Mesendoderm (in vitro differentiated cells): ENCODE data around the gene CRABP2.

Experiments used
- DNase-seq: peaks from one replicate; pipeline ENCODE4 v3.0.0; 2013
- H2AK5ac ChIP-seq: 2 replicates; pipeline ENCODE4 v1.6.1; 2013; ENCODE audit warnings: low read length, inconsistent platforms
- H2BK120ac ChIP-seq: 2 replicates; pipeline ENCODE4 v1.6.1; 2013; ENCODE audit warnings: low read depth, mild to moderate bottlenecking, low read length, moderate library complexity, mixed read lengths
- H2BK15ac ChIP-seq: replicated peaks from 2 replicates; pipeline ENCODE4 v1.6.1; 2013; ENCODE audit warnings: low read depth, mild to moderate bottlenecking, moderate library complexity
- H2BK5ac ChIP-seq: 2 replicates; pipeline ENCODE4 v1.6.1; 2013; ENCODE audit warnings: low read length, inconsistent platforms
- H3K18ac ChIP-seq: 2 replicates; pipeline ENCODE4 v1.6.1; 2013; ENCODE audit warnings: mild to moderate bottlenecking, low read length, mixed read lengths
- H3K23ac ChIP-seq: one replicate; pipeline ENCODE4 v1.6.1; 2013; ENCODE audit warnings: low read length
- H3K27ac ChIP-seq: 2 replicates; pipeline ENCODE4 v1.5.1; 2013; ENCODE audit warnings: low read depth, mild to moderate bottlenecking, inconsistent platforms, low read length, moderate library complexity
- H3K27me3 ChIP-seq: 2 replicates; pipeline ENCODE4 v1.6.1; 2013; ENCODE audit warnings: low read length, control low read depth, mild to moderate bottlenecking, inconsistent platforms; ENCODE audit not compliant: insufficient read depth, poor library complexity
- H3K36me3 ChIP-seq: 2 replicates; pipeline ENCODE4 v1.6.1; 2013; ENCODE audit warnings: low read length, inconsistent platforms; ENCODE audit not compliant: control insufficient read depth, insufficient read depth
- H3K4ac ChIP-seq: one replicate; pipeline ENCODE4 v1.6.1; 2013; ENCODE audit warnings: low read depth, mild to moderate bottlenecking, low read length, moderate library complexity
- H3K4me1 ChIP-seq: 2 replicates; pipeline ENCODE4 v1.6.1; 2013; ENCODE audit warnings: low read depth, low read length, inconsistent platforms; ENCODE audit not compliant: control insufficient read depth
- H3K4me2 ChIP-seq: 2 replicates; pipeline ENCODE4 v1.6.1; 2013; ENCODE audit warnings: low read length
- H3K4me3 ChIP-seq: 2 replicates; pipeline ENCODE4 v1.5.1; 2013; ENCODE audit warnings: mild to moderate bottlenecking, low read length
- H3K56ac ChIP-seq: one replicate; pipeline ENCODE4 v1.6.1; 2013; ENCODE audit warnings: low read length
- H3K79me1 ChIP-seq: 2 replicates; pipeline ENCODE4 v1.6.1; 2013; ENCODE audit warnings: low read length, inconsistent platforms
- H3K79me2 ChIP-seq: 2 replicates; pipeline ENCODE4 v1.6.1; 2013; ENCODE audit warnings: mild to moderate bottlenecking, low read length; ENCODE audit not compliant: control insufficient read depth, insufficient read depth
- H3K9ac ChIP-seq: 2 replicates; pipeline ENCODE4 v1.6.1; 2013; ENCODE audit warnings: low read length, inconsistent platforms
- H4K5ac ChIP-seq: one replicate; pipeline ENCODE4 v1.6.1; 2013; ENCODE audit warnings: low read length
- H4K8ac ChIP-seq: one replicate; pipeline ENCODE4 v1.6.1; 2013; ENCODE audit warnings: low read depth, mild to moderate bottlenecking, control low read depth, low read length, moderate library complexity
- WGBS: extraction: QIAGEN DNeasy Blood & Tissue Kit; methylation state at CpG from one replicate; pipeline ENCODE4 v1.1.7; 2013; ENCODE audit warnings: low lambda C conversion rate, missing lambda C conversion rate; ENCODE audit not compliant: insufficient coverage; ENCODE audit errors: extremely low coverage; 5-methylcytosine and 5-hydroxymethylcytosine counted together

CRABP2 gene

GRCh38 chr1:156709757-156710489, 4.5 kb upstream of the CRABP2 start:
- Histone ChIP-seq H3K79me2 (no peaks in the 10 kb centered on the region), H2AK5ac (peak overlapping the region; percentile 25), H3K4ac (no peak overlapping the region), H2BK120ac (no peak overlapping the region), H3K56ac (peak overlapping the region; percentile 40), H3K27me3 (no peaks in the 10 kb centered on the region), H3K18ac (peak overlapping the region; percentile 12), H3K27ac (no peak overlapping the region), H3K36me3 (no peaks in the 10 kb centered on the region), H4K5ac (no peak overlapping the region), H2BK15ac (no peak overlapping the region), H3K4me3 (no peak overlapping the region), H3K4me1 (peaks cover 30% of the 10 kb centered on the region), H4K8ac (no peak overlapping the region), H3K9ac (peak overlapping the region; percentile 16), H3K4me2 (no peak overlapping the region), H3K23ac (no peak overlapping the region), H2BK5ac (no peak overlapping the region), H3K79me1 (no peaks in the 10 kb centered on the region)
- no peak for DNase-seq
- WGBS, result no CpG with 5 or more reads among the region's 11 CpGs

- no CpG with 5 or more reads among the region's 4 CpGs for WGBS
- Histone ChIP-seq H2BK15ac (no peak overlapping the region), H4K5ac (no peak overlapping the region), H3K36me3 (no peaks in the 10 kb centered on the region), H3K4me2 (no peak overlapping the region), H2BK5ac (no peak overlapping the region), H3K27me3 (no peaks in the 10 kb centered on the region), H2BK120ac (peak overlapping the region; percentile 16), H3K4me1 (peaks cover 34% of the 10 kb centered on the region), H3K4me3 (no peak overlapping the region), H3K56ac (peak overlapping the region; percentile 75), H3K79me2 (peaks cover 1% of the 10 kb centered on the region), H4K8ac (no peak overlapping the region), H3K4ac (no peak overlapping the region), H3K23ac (no peak overlapping the region), H3K79me1 (no peaks in the 10 kb centered on the region), H2AK5ac (no peak overlapping the region), H3K18ac (peak overlapping the region; percentile 29), H3K9ac (peak overlapping the region; percentile 16), H3K27ac (no peak overlapping the region)
- DNase-seq, result no peak
These were observed 3.6 kb upstream of the CRABP2 start for GRCh38 chr1:156709031-156709430.

- Histone ChIP-seq H3K9ac (peak overlapping the region; percentile 78), H3K56ac (peak overlapping the region; percentile 90), H3K4me2 (peak overlapping the region; percentile 45), H2AK5ac (peak overlapping the region; percentile 93), H2BK5ac (peak overlapping the region; percentile 99), H3K36me3 (no peaks in the 10 kb centered on the region), H3K79me2 (peaks cover 2% of the 10 kb centered on the region), H3K27me3 (no peaks in the 10 kb centered on the region), H4K5ac (no peak overlapping the region), H3K79me1 (peaks cover under 1% of the 10 kb centered on the region), H3K4me1 (peaks cover 41% of the 10 kb centered on the region), H3K23ac (peak overlapping the region; percentile 86), H3K27ac (peak overlapping the region; percentile 98), H3K4ac (peak overlapping the region; percentile 62), H3K18ac (peak overlapping the region; percentile 94), H4K8ac (no peak overlapping the region), H2BK120ac (peak overlapping the region; percentile 9), H3K4me3 (no peak overlapping the region), H2BK15ac (no peak overlapping the region)
- no CpG with 5 or more reads among the region's 4 CpGs for WGBS
- DNase-seq, result peak; percentile 95
These were observed 2.9 kb upstream of the CRABP2 start for GRCh38 chr1:156708218-156708661.

GRCh38 chr1:156707417-156708217, 2.2 kb upstream of the CRABP2 start:
- H3K4me3 ChIP-seq, result no peak overlapping the region
- H3K79me1 ChIP-seq, result peaks cover 2% of the 10 kb centered on the region
- peaks cover 3% of the 10 kb centered on the region for H3K79me2 ChIP-seq
- no peaks in the 10 kb centered on the region for H3K27me3 ChIP-seq
- peak overlapping the region; percentile 86 for H3K23ac ChIP-seq
- H2AK5ac ChIP-seq, result peak overlapping the region; percentile 93
- peak overlapping the region; percentile 90 for H3K56ac ChIP-seq
- peak overlapping the region; percentile 92 for H3K4ac ChIP-seq
- DNase-seq, result peak; percentile 87
- peak overlapping the region; percentile 9 for H2BK15ac ChIP-seq
- H3K27ac ChIP-seq, result peak overlapping the region; percentile 98
- H3K36me3 ChIP-seq, result no peaks in the 10 kb centered on the region
- peak overlapping the region; percentile 78 for H3K9ac ChIP-seq
- peak overlapping the region; percentile 94 for H3K18ac ChIP-seq
- H4K5ac ChIP-seq, result no peak overlapping the region
- peak overlapping the region; percentile 69 for H3K4me2 ChIP-seq
- peak overlapping the region; percentile 99 for H2BK5ac ChIP-seq
- H4K8ac ChIP-seq, result no peak overlapping the region
- peak overlapping the region; percentile 95 for H2BK120ac ChIP-seq
- peaks cover 42% of the 10 kb centered on the region for H3K4me1 ChIP-seq
- no CpG with 5 or more reads among the region's 8 CpGs for WGBS

- peak overlapping the region; percentile 69 for H3K4me2 ChIP-seq
- H4K5ac ChIP-seq, result peak overlapping the region; percentile 97
- peak; percentile 91 for DNase-seq
- peak overlapping the region; percentile 98 for H3K27ac ChIP-seq
- H2BK15ac ChIP-seq, result peak overlapping the region; percentile 9
- H3K4ac ChIP-seq, result peak overlapping the region; percentile 92
- peaks cover 3% of the 10 kb centered on the region for H3K79me2 ChIP-seq
- H3K4me3 ChIP-seq, result peak overlapping the region; percentile 34
- peak overlapping the region; percentile 90 for H3K56ac ChIP-seq
- WGBS, result no CpG with 5 or more reads among the region's 29 CpGs
- no peaks in the 10 kb centered on the region for H3K36me3 ChIP-seq
- peak overlapping the region; percentile 54 for H3K23ac ChIP-seq
- no peaks in the 10 kb centered on the region for H3K27me3 ChIP-seq
- H4K8ac ChIP-seq, result peak overlapping the region; percentile 90
- H2BK5ac ChIP-seq, result peak overlapping the region; percentile 83
- H3K79me1 ChIP-seq, result peaks cover 2% of the 10 kb centered on the region
- H2BK120ac ChIP-seq, result peak overlapping the region; percentile 95
- H3K18ac ChIP-seq, result peak overlapping the region; percentile 94
- H3K4me1 ChIP-seq, result peaks cover 42% of the 10 kb centered on the region
- H2AK5ac ChIP-seq, result peak overlapping the region; percentile 8
- peak overlapping the region; percentile 78 for H3K9ac ChIP-seq
These were observed 1.5 kb upstream of the CRABP2 start for GRCh38 chr1:156706657-156707416.
